GM10266 (cell line): ENCODE measurements around the gene RETSAT.

Experiments
- DNase-seq: peaks from one replicate; pipeline ENCODE4 v3.0.0; 2012; ENCODE audit errors: extremely low spot score
- TF ChIP-seq, protein P1 (sequence below): IDR thresholded peaks from 2 replicates; pipeline ENCODE4 v1.5.1; 2012; ENCODE audit warnings: mild to moderate bottlenecking, low read depth; ENCODE audit not compliant: control insufficient read depth, insufficient read depth; ENCODE audit errors: missing control alignments

RETSAT gene

DNA sequence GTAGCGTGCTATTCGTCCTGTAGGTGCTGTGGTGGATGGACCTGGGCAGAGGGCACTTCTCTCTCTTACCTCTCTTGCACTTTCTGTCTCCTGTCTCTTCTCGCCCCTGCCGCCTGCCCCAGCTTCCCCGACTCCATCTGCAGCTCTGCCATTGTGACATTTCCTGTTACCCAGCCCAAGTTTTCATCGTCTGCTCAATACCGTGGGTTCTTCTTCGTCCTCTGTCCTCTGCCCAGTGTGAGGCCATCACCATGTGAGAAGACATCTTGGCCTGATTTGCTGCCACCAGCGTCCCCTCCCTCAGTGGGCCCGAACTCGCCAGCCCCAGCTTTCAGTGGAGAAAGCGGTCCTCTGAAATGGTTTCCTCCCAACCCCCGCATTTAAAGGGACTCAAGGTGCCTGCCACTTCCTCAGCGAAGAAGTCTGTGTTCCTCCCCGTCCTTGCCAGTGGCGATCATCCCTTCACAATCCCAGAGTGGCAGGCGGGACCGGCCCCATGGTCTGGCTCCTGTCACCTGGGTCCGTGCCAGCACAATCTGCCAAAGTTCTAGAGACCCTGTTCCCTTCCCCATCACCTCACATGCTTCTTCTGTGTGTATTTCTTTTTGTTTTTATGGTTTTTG is 44.5 kb downstream of the RETSAT start:
- no peak for DNase-seq
- TF ChIP-seq, protein P1, sequence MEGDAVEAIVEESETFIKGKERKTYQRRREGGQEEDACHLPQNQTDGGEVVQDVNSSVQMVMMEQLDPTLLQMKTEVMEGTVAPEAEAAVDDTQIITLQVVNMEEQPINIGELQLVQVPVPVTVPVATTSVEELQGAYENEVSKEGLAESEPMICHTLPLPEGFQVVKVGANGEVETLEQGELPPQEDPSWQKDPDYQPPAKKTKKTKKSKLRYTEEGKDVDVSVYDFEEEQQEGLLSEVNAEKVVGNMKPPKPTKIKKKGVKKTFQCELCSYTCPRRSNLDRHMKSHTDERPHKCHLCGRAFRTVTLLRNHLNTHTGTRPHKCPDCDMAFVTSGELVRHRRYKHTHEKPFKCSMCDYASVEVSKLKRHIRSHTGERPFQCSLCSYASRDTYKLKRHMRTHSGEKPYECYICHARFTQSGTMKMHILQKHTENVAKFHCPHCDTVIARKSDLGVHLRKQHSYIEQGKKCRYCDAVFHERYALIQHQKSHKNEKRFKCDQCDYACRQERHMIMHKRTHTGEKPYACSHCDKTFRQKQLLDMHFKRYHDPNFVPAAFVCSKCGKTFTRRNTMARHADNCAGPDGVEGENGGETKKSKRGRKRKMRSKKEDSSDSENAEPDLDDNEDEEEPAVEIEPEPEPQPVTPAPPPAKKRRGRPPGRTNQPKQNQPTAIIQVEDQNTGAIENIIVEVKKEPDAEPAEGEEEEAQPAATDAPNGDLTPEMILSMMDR, result no peak

DNA sequence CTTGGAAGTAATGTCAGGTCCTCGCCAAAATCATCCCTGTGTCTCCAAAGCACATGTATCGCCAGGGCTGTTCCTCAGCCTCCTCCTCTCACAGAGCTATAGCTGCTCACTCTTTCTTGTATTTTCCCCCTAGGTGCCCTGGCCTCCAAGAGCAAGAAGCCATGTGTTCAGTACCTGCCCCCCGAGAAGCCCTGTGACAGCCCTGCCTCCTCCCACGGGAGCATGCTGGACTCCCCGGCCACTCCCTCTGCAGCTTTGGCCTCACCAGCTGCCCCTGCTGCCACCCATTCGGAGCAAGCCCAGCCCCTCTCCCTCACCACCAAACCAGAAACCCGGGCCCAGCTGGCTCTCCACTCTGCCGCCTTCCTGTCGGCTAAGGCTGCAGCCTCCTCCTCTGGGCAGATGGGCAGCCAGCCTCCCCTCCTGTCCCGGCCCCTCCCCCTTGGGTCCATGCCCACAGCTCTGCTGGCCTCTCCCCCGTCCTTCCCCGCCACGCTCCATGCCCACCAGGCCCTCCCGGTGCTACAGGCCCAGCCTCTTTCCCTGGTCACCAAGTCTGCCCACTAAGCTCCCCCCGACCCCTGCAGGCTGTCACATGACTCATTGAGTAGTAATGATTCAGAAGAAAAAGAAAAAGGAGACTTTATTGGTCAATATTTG is 45.3 kb downstream of the RETSAT start:
- no peak for DNase-seq
- TF ChIP-seq, protein P1, result no peak

DNA sequence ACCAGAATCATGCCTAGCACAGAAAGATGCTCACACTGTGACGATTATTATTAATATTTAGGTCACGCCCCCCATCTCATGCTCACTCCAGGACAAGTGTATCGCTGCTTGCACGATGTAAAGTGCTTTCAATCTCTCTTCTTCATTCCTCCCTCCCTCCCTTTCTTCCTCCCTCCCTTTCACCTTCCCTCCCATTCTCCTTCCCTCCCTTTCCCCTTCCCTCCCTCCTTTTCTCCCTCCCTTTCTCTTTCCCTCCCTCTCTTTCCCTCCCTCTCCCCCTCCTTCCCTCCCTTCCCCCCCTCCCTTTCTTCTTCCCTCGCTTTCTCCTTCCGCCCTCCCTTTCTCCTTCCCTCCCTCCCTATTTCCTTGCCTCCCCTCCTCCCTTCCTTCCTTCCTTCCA is 46.1 kb downstream of the RETSAT start:
- DNase-seq, result no peak

DNA sequence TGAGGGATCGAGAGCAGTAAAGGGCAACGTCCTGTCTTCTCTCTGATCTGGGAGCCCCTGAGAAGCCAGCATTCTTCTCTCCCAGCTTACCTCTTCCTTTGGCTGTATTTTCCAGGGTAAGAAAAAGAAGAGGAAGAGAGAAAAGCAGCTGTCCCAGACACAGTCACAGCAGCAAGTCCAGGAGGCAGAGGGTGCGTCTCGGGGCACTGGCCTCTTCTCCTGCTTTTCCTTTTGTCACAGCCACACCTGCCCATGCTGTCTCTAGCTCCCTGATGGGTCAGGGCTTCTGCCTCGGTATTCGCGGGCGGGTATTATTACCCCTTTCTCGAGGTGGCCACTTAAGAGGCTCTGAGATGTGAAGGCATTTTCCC is 46.8 kb downstream of the RETSAT start:
- TF ChIP-seq, protein P1, result no peak
- no peak for DNase-seq

More for the DNA sequence above, 46.1 kb downstream of the RETSAT start:
- TF ChIP-seq, protein P1, result no peak

DNA sequence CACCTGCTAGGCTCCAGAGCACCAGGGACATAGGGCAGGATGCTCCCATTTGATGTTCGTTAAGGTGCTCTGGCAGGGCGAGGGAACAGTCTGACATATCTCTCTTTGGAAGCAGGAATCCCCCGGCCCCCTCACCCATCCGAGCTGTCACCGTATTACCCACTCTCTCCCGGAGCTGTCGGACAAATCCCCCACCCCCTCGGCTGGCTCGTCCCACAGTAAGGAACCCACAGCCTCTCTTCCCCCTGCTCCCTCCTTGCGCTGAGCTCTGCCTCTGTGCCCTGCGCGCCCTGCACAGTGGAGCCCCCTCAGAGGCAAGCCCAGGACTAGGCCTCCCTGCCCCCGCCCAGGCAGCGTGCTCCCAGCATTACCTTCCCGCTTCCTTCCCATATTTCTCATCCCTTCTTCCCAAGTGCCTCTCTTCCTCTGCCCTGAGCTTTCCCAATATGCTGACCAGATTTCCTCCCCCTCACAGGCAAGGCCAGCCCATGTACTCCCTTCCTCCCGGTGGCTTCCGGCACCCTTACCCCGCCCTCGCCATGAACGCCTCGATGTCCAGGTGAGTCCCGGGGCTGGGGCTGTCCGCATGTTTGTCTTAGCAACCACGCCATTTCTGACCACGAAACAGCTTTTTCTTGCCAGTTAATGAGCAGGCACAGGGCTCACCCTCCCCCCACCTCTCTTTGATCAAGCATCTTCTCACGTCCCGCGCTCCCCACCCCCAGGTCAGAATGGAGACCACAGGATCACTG is 50.4 kb downstream of the RETSAT start:
- TF ChIP-seq, protein P1, result no peak
- DNase-seq, result no peak

DNA sequence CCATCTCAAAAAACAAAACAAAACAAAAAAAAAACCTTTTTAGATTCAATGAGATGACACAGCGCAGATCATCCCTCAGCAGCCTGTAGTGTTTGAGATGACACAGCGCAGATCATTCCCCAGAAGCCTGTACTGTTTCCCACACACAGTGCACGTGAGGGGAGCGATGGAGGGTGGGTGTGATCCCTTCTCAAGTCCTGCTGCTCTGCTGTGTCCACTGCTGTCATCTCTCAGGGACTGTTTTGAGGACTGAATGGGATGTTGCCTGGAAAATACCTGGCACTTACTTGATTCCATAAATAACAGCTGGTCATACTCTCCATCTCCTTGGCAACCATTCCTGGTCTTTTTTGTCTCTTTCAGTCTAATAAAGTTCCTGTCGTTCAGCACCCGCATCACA is 52.2 kb downstream of the RETSAT start:
- TF ChIP-seq, protein P1, result no peak
- DNase-seq, result no peak
